Small intestine (tissue), 7 donors: ENCODE results near the gene NAP1L1. TPM values are rescaled to one million over a fixed set of nuclear protein-coding genes. Genes with fewer than 3 reads are reported as not detected.
"Not testable (repeated sequence)": the region's sequence is repeated elsewhere in the genome, so short reads cannot be mapped to it uniquely, and the experiment has no call there.

Experiments
- DNase-seq, 2 donors: peaks; one replicate each; pipeline versions ENCODE4 v3.0.0 to v3.0.0-alpha.2; 2013
- FAIRE-seq: peaks from 2 replicates; lab custom pipeline; 2012; peaks lifted over from hg19 to GRCh38; lab: Jason Lieb, UNC
- H3K27ac ChIP-seq, 3 donors: one replicate each; pipeline ENCODE4 v1.5.1; 2013; ENCODE audit warnings: low read length in 2 of 3, mild to moderate bottlenecking in 2 of 3, control low read depth in 1 of 3, inconsistent platforms in 1 of 3, low read depth in 1 of 3, moderate library complexity in 1 of 3
- H3K27me3 ChIP-seq, 3 donors: one replicate each; pipeline ENCODE4 v1.6.1; 2013; ENCODE audit warnings: low read length in 3 of 3, inconsistent platforms in 1 of 3; ENCODE audit not compliant: control insufficient read depth in 3 of 3, insufficient read depth in 3 of 3
- H3K36me3 ChIP-seq, 3 donors: one replicate each; pipeline ENCODE4 v1.6.1; 2013; ENCODE audit warnings: low read length in 3 of 3, inconsistent platforms in 1 of 3, low read depth in 1 of 3, mild to moderate bottlenecking in 1 of 3, moderate library complexity in 1 of 3; ENCODE audit not compliant: control insufficient read depth in 3 of 3, insufficient read depth in 2 of 3
- H3K4me1 ChIP-seq, 3 donors: one replicate each; pipeline ENCODE4 v1.6.1; 2013; ENCODE audit warnings: low read length in 2 of 3, inconsistent platforms in 1 of 3, low read depth in 1 of 3, mild to moderate bottlenecking in 1 of 3, moderate library complexity in 1 of 3; ENCODE audit not compliant: control insufficient read depth in 3 of 3, insufficient read depth in 2 of 3
- H3K4me3 ChIP-seq, 3 donors: one replicate each; pipeline ENCODE4 v1.5.1; 2013; ENCODE audit warnings: low read length in 3 of 3, control low read depth in 1 of 3, inconsistent platforms in 1 of 3, low read depth in 1 of 3, mild to moderate bottlenecking in 1 of 3, moderate library complexity in 1 of 3
- H3K9me3 ChIP-seq, 2 donors: one replicate each; pipeline ENCODE4 v1.6.1; 2013; ENCODE audit warnings: low read depth in 1 of 2, low read length in 1 of 2; ENCODE audit not compliant: control insufficient read depth in 2 of 2, insufficient read depth in 1 of 2
- whole genome bisulfite sequencing, 3 donors: extraction: QIAGEN DNeasy Blood & Tissue Kit; methylation state at CpG; one replicate each; pipeline ENCODE4 v1.1.7; 2013; 5-methylcytosine and 5-hydroxymethylcytosine counted together
- polyA plus RNA-seq, 4 donors: library from polyadenylated mRNA; stranded (reverse) in 3 of 4; unstranded in 1 of 4; fragments of 200-250 nt in 3 of 4; fragments of 120-200 nt in 1 of 4; gene quantifications; one replicate each; pipeline versions ENCODE4 v1.2.1 to v1.2.3, GENCODE V29; 2013
- donor health status: healthy with polysubstance abuse.
- donor health status: control.
- donor health status: control.
- donor health status: Bipolar disorder and iron deficiency.
- donor health status: healthy.

Gene NAP1L1
- polyA plus RNA-seq, 4 donors, result 13.0 to 292 (median 123) TPM

DNA sequence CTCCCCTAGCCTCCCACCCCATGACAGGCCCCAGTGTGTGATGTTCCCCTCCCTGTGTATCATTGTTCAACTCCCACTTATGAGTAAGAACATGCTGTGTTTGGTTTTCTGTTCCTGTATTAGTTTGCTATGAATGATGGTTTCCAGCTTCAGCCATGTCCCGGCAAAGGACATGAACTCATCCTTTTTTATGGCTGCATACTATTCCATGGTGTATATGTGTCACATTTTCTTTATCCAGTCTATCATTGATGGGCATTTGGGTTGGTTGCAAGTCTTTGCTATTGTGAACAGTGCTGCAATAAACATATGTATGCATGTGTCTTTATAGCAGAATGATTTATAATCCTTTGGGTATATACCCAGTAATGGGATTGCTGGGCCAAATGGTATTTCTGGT lies 96.8 kb downstream of the NAP1L1 start:
- not testable (repeated sequence) for FAIRE-seq, H3K4me3 ChIP-seq, H3K4me1 ChIP-seq, H3K27ac ChIP-seq, DNase-seq, H3K36me3 ChIP-seq, H3K9me3 ChIP-seq, H3K27me3 ChIP-seq
- WGBS, 3 donors, result 87 to 100% (median 96%) methylated on average over 1 of the region's 1 CpG

Other genes with a start within 250 kb of the NAP1L1 start
- gene PHLDA1, start 52.9 kb downstream of the NAP1L1 start, polyA plus RNA-seq, result 10 to 100 TPM in 1 of 4 donors, 1 to 10 TPM in 2, under 1 TPM in 1; 0.22 to 10.7 (median 5.3) TPM